Keratinocyte (primary cell): ENCODE data around the gene PAPPA.

Experiments used
- EZH2 ChIP-seq: IDR thresholded peaks from one replicate; pipeline ENCODE4 v1.6.1; 2012; ENCODE audit warnings: inconsistent platforms, mild to moderate bottlenecking, low read length, moderate library complexity
- TF ChIP-seq, protein P1 (sequence below), 3 experiments: IDR thresholded peaks in 1 of 3; conservative IDR thresholded peaks in 1 of 3; optimal IDR thresholded peaks in 1 of 3; 2 replicates in 2 of 3; 3 replicates in 1 of 3; pipeline versions ENCODE3 to v1.5.1; 2011; ENCODE audit warnings: low read length in 3 of 3, mild to moderate bottlenecking in 3 of 3, moderate library complexity in 2 of 3, control low read depth in 1 of 3, inconsistent platforms in 1 of 3; ENCODE audit not compliant: insufficient read depth in 2 of 3; ENCODE audit errors: extremely low read depth in 1 of 3

DNA sequence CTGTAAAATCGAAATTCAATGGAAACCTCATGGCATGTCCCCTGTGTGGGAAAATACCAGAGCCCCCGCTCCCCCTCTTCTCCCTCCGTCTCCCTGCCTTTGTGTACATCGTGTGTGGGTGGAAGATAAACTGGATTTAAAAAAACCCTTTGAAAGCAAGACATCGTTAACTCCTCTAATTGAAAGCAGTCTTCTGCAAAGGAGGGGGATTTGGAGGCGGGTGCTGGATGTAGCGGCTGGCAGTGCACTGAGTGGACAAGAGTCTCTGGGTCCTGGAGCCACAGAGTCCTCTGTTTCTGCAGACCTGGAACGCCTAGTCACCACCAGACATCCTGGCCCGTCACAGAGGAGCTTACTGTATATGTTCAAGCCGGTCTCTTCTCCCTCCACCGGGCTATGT lies 169.4 kb downstream of the PAPPA start:
- TF ChIP-seq, protein P1, sequence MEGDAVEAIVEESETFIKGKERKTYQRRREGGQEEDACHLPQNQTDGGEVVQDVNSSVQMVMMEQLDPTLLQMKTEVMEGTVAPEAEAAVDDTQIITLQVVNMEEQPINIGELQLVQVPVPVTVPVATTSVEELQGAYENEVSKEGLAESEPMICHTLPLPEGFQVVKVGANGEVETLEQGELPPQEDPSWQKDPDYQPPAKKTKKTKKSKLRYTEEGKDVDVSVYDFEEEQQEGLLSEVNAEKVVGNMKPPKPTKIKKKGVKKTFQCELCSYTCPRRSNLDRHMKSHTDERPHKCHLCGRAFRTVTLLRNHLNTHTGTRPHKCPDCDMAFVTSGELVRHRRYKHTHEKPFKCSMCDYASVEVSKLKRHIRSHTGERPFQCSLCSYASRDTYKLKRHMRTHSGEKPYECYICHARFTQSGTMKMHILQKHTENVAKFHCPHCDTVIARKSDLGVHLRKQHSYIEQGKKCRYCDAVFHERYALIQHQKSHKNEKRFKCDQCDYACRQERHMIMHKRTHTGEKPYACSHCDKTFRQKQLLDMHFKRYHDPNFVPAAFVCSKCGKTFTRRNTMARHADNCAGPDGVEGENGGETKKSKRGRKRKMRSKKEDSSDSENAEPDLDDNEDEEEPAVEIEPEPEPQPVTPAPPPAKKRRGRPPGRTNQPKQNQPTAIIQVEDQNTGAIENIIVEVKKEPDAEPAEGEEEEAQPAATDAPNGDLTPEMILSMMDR (optimal IDR thresholded peaks at IDR 0.05 in 1 of 3, IDR thresholded peaks at IDR 0.05 in 1 of 3, conservative IDR thresholded peaks at IDR 0.05 in 1 of 3; ENCODE audit: extremely low read depth in 1 of 3, insufficient read depth in 2 of 3, low read length in 3 of 3), result no peak
- TF ChIP-seq EZH2, result no peak
